Esophagus muscularis mucosa (tissue), 3 donors: ENCODE data around the gene CDH22.

ENCODE experiments used
- CTCF ChIP-seq, 3 experiments: fragments of 200-600 bp in 2 of 3; fragments of 450-650 bp in 1 of 3; sonication (generic) in 2 of 3; IDR thresholded peaks; one replicate each; pipeline ENCODE4 v1.5.1; 2017 to 2019; ENCODE audit warnings: antibody characterized with exemption in 3 of 3, mild to moderate bottlenecking in 2 of 3, moderate library complexity in 1 of 3
- POLR2A ChIP-seq: fragments of 450-650 bp; IDR thresholded peaks from one replicate; pipeline ENCODE4 v1.6.1; 2017; ENCODE audit warnings: antibody characterized with exemption, moderate library complexity, mild to moderate bottlenecking, low read depth
- POLR2AphosphoS5 ChIP-seq, 2 donors: sonication (generic); formaldehyde crosslinking; IDR thresholded peaks; one replicate each; pipeline ENCODE4 v1.6.1; 2017; ENCODE audit warnings: antibody characterized with exemption in 2 of 2

GRCh38 chr20:46298374-46298773 lies 9.9 kb downstream of the CDH22 start:
- no peak for TF ChIP-seq CTCF (IDR thresholded peaks at IDR 0.05)
- TF ChIP-seq POLR2A = no peak
- no peak for TF ChIP-seq POLR2AphosphoS5 (IDR thresholded peaks at IDR 0.05)
